GM18499 (cell line): ENCODE results near the gene KBTBD12.

Source experiments
- ATAC-seq: cut with Tn5 transposase; IDR thresholded peaks from one replicate; pipeline ENCODE4 v1.9.1; 2021; ENCODE audit warnings: moderate number of reproducible peaks; ENCODE audit not compliant: insufficient read depth, unreplicated experiment

KBTBD12 gene

GRCh38 chr3:128006061-128007032, 91.3 kb downstream of the KBTBD12 start:
- no peak for ATAC-seq

GRCh38 chr3:128007033-128007424, 92.0 kb downstream of the KBTBD12 start:
- ATAC-seq: no peak

GRCh38 chr3:128009952-128010846, 95.2 kb downstream of the KBTBD12 start:
- no peak for ATAC-seq

GRCh38 chr3:128011140-128011539, 96.1 kb downstream of the KBTBD12 start:
- no peak for ATAC-seq

GRCh38 chr3:128012050-128012449, 97.0 kb downstream of the KBTBD12 start:
- ATAC-seq: no peak

GRCh38 chr3:128014548-128014947, 99.5 kb downstream of the KBTBD12 start:
- no peak for ATAC-seq

- no peak for ATAC-seq
Observed at GRCh38 chr3:128016502-128016901, 101.5 kb downstream of the KBTBD12 start.

- ATAC-seq: no peak
Observed at GRCh38 chr3:128021768-128022372, 106.8 kb downstream of the KBTBD12 start.

- ATAC-seq: no peak
Observed at GRCh38 chr3:128033102-128033501, 118.1 kb downstream of the KBTBD12 start.

GRCh38 chr3:128036119-128036518, 121.1 kb downstream of the KBTBD12 start:
- no peak for ATAC-seq
